B cell (primary cell): ENCODE results near the gene DUSP16. TPM values are rescaled to one million over a fixed set of nuclear protein-coding genes. Genes with fewer than 3 reads are reported as not detected.

Experiments used
- ATAC-seq: fragments of 200-7000 bp; cut with Tn5 transposase; one replicate; pipeline ENCODE4 v1.10.0; 2021; ENCODE audit warnings: low read depth, mild to moderate bottlenecking, moderate number of reproducible peaks, moderate library complexity
- CTCF ChIA-PET: fragments of 350-600 bp; sonication (Branson Sonifier 250); formaldehyde crosslinking; loops from one replicate; lab custom pipeline; 2021; ENCODE audit warnings: antibody characterized with exemption, inconsistent platforms; lab: Charles Lee
- POLR2A ChIA-PET: fragments of 350-600 bp; sonication (Branson Sonifier 250); formaldehyde crosslinking; loops from one replicate; lab custom pipeline; 2021; ENCODE audit warnings: antibody characterized with exemption; lab: Charles Lee
- DNase-seq: peaks from one replicate; pipeline ENCODE4 v3.0.0; 2013
- H2AFZ ChIP-seq: 2 replicates; pipeline ENCODE4 v1.6.1; 2012; ENCODE audit warnings: mild to moderate bottlenecking, low read depth, low read length; ENCODE audit not compliant: insufficient read depth, poor library complexity, severe bottlenecking
- H3K27ac ChIP-seq, 2 donors: 1 replicate in 1 of 2; 2 replicates in 1 of 2; pipeline ENCODE4 v1.5.1; 2012 to 2013; ENCODE audit warnings: low read length in 2 of 2, mild to moderate bottlenecking in 2 of 2, moderate library complexity in 1 of 2
- H3K27me3 ChIP-seq, 4 experiments: fragments of 200-600 bp in 1 of 4; sonication (generic) in 1 of 4; replicated peaks in 1 of 4; 1 replicate in 2 of 4; 2 replicates in 2 of 4; pipeline versions ENCODE4 v1.6.1 to v1.7.0; 2013 to 2016; ENCODE audit warnings: low read length in 3 of 4, mild to moderate bottlenecking in 2 of 4, mixed read lengths in 1 of 4, moderate library complexity in 1 of 4; ENCODE audit not compliant: insufficient read depth in 4 of 4, control insufficient read depth in 3 of 4; ENCODE audit errors: control extremely low read depth in 1 of 4
- H3K36me3 ChIP-seq, 2 experiments: replicated peaks in 1 of 2; 1 replicate in 1 of 2; 2 replicates in 1 of 2; pipeline versions ENCODE4 v1.6.1 to v1.7.1; 2013; ENCODE audit warnings: low read length in 1 of 2; ENCODE audit not compliant: insufficient read depth in 2 of 2, control insufficient read depth in 1 of 2; ENCODE audit errors: control extremely low read depth in 1 of 2, extremely low read depth in 1 of 2
- H3K4me1 ChIP-seq, 2 donors: fragments of 200-600 bp in 1 of 2; sonication (generic) in 1 of 2; 1 replicate in 1 of 2; 2 replicates in 1 of 2; pipeline versions ENCODE4 v1.5.1 to v1.6.1; 2013 to 2017; ENCODE audit warnings: low read length in 2 of 2; ENCODE audit not compliant: control insufficient read depth in 2 of 2, insufficient read depth in 2 of 2
- H3K4me2 ChIP-seq: replicated peaks from 2 replicates; pipeline ENCODE3; 2012; ENCODE audit warnings: mild to moderate bottlenecking, low read depth, low read length; ENCODE audit not compliant: poor library complexity, severe bottlenecking
- H3K4me3 ChIP-seq, 5 experiments: fragments of 200-600 bp in 1 of 5; sonication (generic) in 1 of 5; 1 replicate in 3 of 5; 2 replicates in 2 of 5; pipeline versions ENCODE4 v1.5.1 to v1.7.0; 2011 to 2016; ENCODE audit warnings: low read length in 4 of 5, mild to moderate bottlenecking in 4 of 5, low read depth in 2 of 5, control low read depth in 1 of 5, moderate library complexity in 1 of 5; ENCODE audit not compliant: insufficient read depth in 1 of 5; ENCODE audit errors: control extremely low read depth in 1 of 5, extremely low read depth in 1 of 5
- H3K79me2 ChIP-seq: fragments of 200-600 bp; sonication (generic); one replicate; pipeline ENCODE4 v1.6.0; 2016; ENCODE audit warnings: low read length; ENCODE audit not compliant: control insufficient read depth, insufficient read depth
- H3K9ac ChIP-seq: fragments of 200-600 bp; sonication (generic); 2 replicates; pipeline ENCODE4 v1.6.1; 2017; ENCODE audit warnings: mild to moderate bottlenecking, low read length, moderate library complexity
- H3K9me3 ChIP-seq, 3 donors: one replicate each; pipeline versions ENCODE4 v1.6.1 to v1.7.1; 2013; ENCODE audit warnings: low read length in 2 of 3; ENCODE audit not compliant: control insufficient read depth in 2 of 3, insufficient read depth in 1 of 3; ENCODE audit errors: control extremely low read depth in 1 of 3
- H4K20me1 ChIP-seq: 2 replicates; pipeline ENCODE4 v1.6.0; 2012; ENCODE audit warnings: mild to moderate bottlenecking, low read length; ENCODE audit not compliant: insufficient read depth, control insufficient read depth, poor library complexity, severe bottlenecking
- H3K27ac Mint-ChIP-seq: one replicate; pipeline ENCODE4 v1.8.0; 2021; ENCODE audit warnings: mixed read lengths
- H3K27me3 Mint-ChIP-seq: one replicate; pipeline ENCODE4 v1.8.0; 2021; ENCODE audit warnings: mixed read lengths
- H3K4me1 Mint-ChIP-seq: one replicate; pipeline ENCODE4 v1.8.0; 2021; ENCODE audit warnings: mixed read lengths
- H3K4me3 Mint-ChIP-seq: one replicate; pipeline ENCODE4 v1.8.0; 2021; ENCODE audit warnings: mixed read lengths
- H3K9me3 Mint-ChIP-seq: one replicate; pipeline ENCODE4 v1.8.0; 2022; ENCODE audit warnings: mixed read lengths; ENCODE audit not compliant: insufficient read depth
- CTCF ChIP-seq: fragments of 200-600 bp; IDR thresholded peaks from one replicate; pipeline ENCODE4 v1.8.0; 2022; ENCODE audit warnings: antibody characterized with exemption, mild to moderate bottlenecking
- EZH2 ChIP-seq: IDR thresholded peaks from 2 replicates; pipeline ENCODE4 v1.6.1; 2012; ENCODE audit warnings: borderline replicate concordance, low read depth, mild to moderate bottlenecking, moderate library complexity, low read length; ENCODE audit not compliant: insufficient read depth, poor library complexity, severe bottlenecking
- WGBS: methylation state at CpG from one replicate; pipeline ENCODE4 v1.1.5; 2013; ENCODE audit warnings: missing lambda C conversion rate; ENCODE audit not compliant: insufficient coverage; 5-methylcytosine and 5-hydroxymethylcytosine counted together
- intact Hi-C: fragments of 100-400 bp; cut with micrococcal nuclease; formaldehyde crosslinking; loops from one replicate; pipeline ENCODE4 v1.10.0; 2022
- polyA plus RNA-seq: library from polyadenylated mRNA; depleted of rRNA; stranded (reverse); fragments of >200 nt; gene quantifications from 2 replicates; pipeline ENCODE4 v1.2.3, GENCODE V29; 2012
- total RNA-seq, 2 donors: library from RNA; stranded (reverse); fragments of 120-200 nt in 1 of 2; gene quantifications; 1 replicate in 1 of 2; 2 replicates in 1 of 2; pipeline versions ENCODE4 v1.2.3 to v1.2.4, GENCODE V29; 2013 to 2022

Gene DUSP16
- total and polyA plus RNA-seq, 2 donors (not counting 1 experiment from before 2014, with no cell fraction given): 0.37 to 5.6 TPM

GRCh38 chr12:12542286-12542685, 20.4 kb downstream of the DUSP16 start:
- no peaks in the 10 kb centered on the region for H3K27me3 Mint-ChIP-seq
- Histone ChIP-seq H3K27ac (no peak overlapping the region), H3K36me3 (no peaks in the 10 kb centered on the region), H3K4me1 (no peaks in the 10 kb centered on the region), H3K4me3 (no peak overlapping the region), H3K9ac (no peak overlapping the region), H2AFZ (no peak overlapping the region), H3K79me2 (no peaks in the 10 kb centered on the region), H3K4me2 (no peak overlapping the region), H3K9me3 (no peaks in the 10 kb centered on the region), H4K20me1 (no peaks in the 10 kb centered on the region), H3K27me3 (no peaks in the 10 kb centered on the region)
- no peak for DNase-seq
- no peak for ATAC-seq
- ChIA-PET POLR2A (no interaction called here), CTCF (no interaction called here)
- H3K27ac Mint-ChIP-seq: no peak overlapping the region
- intact Hi-C loops: no loop called here
- H3K4me1 Mint-ChIP-seq: peaks cover 7% of the 10 kb centered on the region
- H3K4me3 Mint-ChIP-seq: no peak overlapping the region
- no peak for TF ChIP-seq EZH2
- no peak for TF ChIP-seq CTCF
- no peaks in the 10 kb centered on the region for H3K9me3 Mint-ChIP-seq
- WGBS: no CpG with 5 or more reads among the region's 5 CpGs

DNA sequence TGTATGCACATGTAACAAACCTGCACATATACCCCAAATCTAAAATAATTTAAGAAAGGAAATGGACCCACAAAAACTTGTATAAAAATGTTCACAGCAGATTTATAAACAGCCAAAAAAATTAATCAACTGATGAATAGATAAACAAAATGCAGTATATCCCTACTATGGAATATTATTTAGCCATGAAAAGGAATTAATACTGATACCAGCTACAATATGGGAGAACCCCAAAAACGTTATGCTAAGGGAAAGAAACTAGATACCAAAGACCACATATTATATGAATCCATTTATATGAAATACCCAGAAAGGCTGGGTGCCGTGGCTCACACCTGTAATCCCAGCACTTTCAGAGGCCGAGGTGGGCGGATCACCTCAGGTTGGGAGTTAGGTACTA, 20.9 kb downstream of the DUSP16 start:
- intact Hi-C loops: no loop called here
- no peak overlapping the region for H3K27ac ChIP-seq
- Mint-ChIP-seq H3K27me3 (no peaks in the 10 kb centered on the region), H3K4me1 (peaks cover 7% of the 10 kb centered on the region), H3K9me3 (no peaks in the 10 kb centered on the region), H3K4me3 (no peak overlapping the region), H3K27ac (no peak overlapping the region)
- no peaks in the 10 kb centered on the region for H3K36me3 ChIP-seq
- POLR2A ChIA-PET: no interaction called here
- no peaks in the 10 kb centered on the region for H3K9me3 ChIP-seq
- no peaks in the 10 kb centered on the region for H3K4me1 ChIP-seq
- no peaks in the 10 kb centered on the region for H4K20me1 ChIP-seq
- CTCF ChIA-PET: no interaction called here
- no peak overlapping the region for H2AFZ ChIP-seq
- ATAC-seq: no peak
- TF ChIP-seq EZH2: no peak
- TF ChIP-seq CTCF: no peak
- H3K4me3 ChIP-seq: no peak overlapping the region
- DNase-seq: no peak
- H3K79me2 ChIP-seq: no peaks in the 10 kb centered on the region
- no peak overlapping the region for H3K4me2 ChIP-seq
- H3K27me3 ChIP-seq: no peaks in the 10 kb centered on the region
- H3K9ac ChIP-seq: no peak overlapping the region
- WGBS: 100% methylated on average over 2 of the region's 4 CpGs
